Right lobe of liver (tissue), 4 donors: ENCODE measurements around the gene NT5E.

Experiments used
- CTCF ChIP-seq, 4 donors: fragments of 200-600 bp in 3 of 4; fragments of 450-650 bp in 1 of 4; IDR thresholded peaks; one replicate each; pipeline versions ENCODE4 v1.5.1 to v1.8.0; 2016 to 2022; ENCODE audit warnings: antibody characterized with exemption in 4 of 4, mild to moderate bottlenecking in 2 of 4
- POLR2A ChIP-seq: fragments of 450-650 bp; IDR thresholded peaks from one replicate; pipeline ENCODE4 v1.6.1; 2017; ENCODE audit warnings: antibody characterized with exemption, mild to moderate bottlenecking
- donor health status: DM: no; HTN: no; CAD: no.
- donor health status: DM: no; HTN: no; CAD: no.
- donor health status: DM: no; HTN: yes; CAD: no.

DNA sequence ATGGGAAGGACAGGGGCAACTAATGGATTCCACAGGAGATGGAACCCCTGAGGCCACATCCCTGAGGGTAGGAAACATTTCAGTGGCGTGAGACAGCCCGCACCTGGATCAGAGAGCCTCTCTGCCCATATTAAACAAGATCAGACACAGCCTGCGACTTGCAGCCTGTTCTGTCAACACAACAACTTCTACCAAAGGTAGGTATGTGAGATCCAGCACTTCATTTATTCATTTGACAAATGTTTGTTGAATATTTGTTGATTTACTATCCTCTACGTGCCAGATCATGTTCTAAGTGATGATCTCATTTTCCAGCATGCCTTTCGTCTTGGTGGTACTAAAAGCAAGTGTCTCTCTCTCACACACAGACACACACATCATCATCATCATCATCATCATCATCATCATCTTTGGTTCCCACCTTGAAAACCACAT is 43.2 kb upstream of the NT5E start:
- no peak for TF ChIP-seq CTCF (IDR thresholded peaks at IDR 0.05)
- no peak for TF ChIP-seq POLR2A
